Measurements from ENCODE around the gene YWHAE.
"Not testable (repeated sequence)": the region's sequence is repeated elsewhere in the genome, so short reads cannot be mapped to it uniquely, and the experiment has no call there.

YWHAE gene

DNA sequence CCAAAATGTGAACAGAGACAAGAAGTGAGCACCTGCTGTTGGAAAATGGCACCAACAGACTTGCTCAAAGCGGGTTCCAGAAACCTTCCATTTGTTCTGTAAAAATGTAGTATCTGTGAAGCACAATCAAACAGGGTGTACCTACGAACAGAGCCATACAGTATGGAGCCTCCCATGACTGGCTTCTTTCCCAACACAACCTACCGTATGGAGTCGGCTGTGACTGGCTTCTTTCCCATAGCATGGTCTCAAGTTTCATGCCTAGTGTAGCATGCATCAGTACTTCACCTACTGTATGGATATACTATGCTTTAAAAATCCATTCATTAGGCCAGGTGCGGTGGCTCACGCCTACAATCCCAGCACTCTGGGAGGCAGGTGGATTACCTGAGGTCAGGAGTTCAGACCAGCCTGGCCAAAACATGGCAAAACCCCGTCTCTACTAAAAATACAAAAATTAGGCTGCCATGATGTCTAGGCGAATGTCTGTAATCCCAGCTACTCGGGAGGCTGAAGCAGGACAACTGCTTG lies 26.2 kb downstream of the YWHAE start:
- DNase-seq: no peak

GRCh38 chr17:1372618-1373017 lies 27.4 kb downstream of the YWHAE start:
- no peak for DNase-seq

DNA sequence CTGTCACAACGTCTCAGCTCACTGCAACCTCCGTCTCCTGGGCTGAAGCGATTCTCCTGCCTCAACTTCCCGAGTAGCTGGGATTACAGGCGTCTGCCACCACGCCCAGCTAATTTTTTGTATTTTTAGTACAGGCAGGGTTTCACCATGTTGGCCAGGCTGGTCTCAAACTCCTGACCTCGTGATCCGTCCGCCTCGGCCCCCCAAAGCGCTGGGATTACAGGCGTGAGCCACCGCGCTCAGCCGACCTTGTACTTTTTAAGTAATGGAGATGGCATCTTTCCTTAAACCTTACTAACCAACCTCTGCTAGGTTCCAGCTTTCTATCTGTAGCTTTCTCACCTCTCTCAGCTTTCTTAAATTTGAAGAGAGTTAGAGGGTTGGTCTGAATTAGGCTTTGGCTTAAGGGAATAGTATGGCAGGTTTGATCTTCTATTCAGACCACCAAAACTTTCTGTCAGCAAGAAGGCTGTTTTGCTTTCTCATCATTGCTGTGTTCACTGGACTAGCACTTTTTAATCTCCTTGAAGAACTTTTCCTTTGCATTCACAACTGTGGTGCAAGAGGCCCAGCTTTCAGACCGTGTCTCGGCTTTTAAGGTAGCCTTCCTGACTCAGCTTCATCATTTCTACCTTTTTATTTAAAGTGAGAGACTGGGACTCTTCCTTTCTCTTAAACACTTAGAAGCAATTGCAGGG lies 28.0 kb downstream of the YWHAE start:
- no peak for DNase-seq

DNA sequence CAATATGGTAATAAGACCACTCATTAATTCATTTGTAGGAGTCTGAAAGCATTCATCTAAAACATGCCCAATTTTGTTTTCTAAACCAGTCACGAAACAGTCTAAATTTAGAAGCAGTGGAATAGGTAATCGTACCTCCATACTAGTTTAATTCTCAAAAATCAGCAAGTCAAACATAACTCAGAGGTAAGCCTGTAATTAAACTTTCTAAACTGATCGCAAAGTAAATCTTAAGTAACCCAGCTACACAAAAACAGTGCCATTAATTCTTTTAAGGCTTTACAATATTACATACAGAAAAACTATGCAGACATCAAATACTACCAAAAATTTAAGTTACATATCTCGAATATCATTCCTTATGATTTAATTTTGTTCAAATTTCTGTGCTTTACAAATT lies 31.4 kb downstream of the YWHAE start:
- no peak for DNase-seq

GRCh38 chr17:1367351-1367745 lies 32.7 kb downstream of the YWHAE start:
- no peak for DNase-seq

GRCh38 chr17:1366234-1366633 lies 33.8 kb downstream of the YWHAE start:
- no peak for DNase-seq

- peak; percentile 36 for DNase-seq
Measured at GRCh38 chr17:1365445-1366039, 34.5 kb downstream of the YWHAE start.

GRCh38 chr17:1362964-1363363 lies 37.1 kb downstream of the YWHAE start:
- no peak for DNase-seq

DNA sequence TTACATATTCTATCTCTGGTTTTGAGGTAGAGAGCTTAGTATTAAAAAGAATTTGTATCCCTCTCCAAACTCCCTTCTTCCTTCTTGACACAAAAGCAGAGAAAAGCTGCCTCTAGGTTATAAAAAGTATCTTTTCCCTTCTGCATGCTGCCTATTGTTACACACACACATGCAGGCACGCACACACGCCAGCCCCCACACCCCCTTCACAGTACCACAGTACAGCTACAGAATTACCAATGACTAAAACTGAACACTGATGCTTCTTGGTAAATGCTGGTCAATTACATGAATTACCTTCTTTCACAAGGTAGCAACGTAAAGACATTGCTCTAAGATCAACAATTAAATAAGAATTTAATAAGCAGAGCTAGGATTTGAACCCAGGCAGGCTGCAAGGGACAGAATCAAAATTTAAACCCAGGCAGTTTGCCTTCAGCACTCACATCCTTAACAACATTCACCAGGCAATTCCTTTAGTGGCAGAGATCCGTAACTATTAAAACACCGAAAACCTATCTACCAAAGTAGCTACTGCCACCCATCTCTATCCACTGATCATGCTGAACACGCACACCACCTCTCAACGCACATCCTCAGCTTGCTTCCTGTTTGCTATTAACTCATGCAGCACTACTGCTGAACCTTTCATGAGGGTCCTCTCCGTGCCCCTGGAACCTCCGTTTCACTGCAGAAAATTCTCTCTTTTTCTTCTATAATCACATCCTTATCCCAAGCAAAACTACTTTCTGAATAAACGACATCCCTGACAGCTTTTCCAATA lies 37.8 kb downstream of the YWHAE start:
- DNase-seq: no peak

GRCh38 chr17:1360975-1361374 lies 39.0 kb downstream of the YWHAE start:
- DNase-seq: no peak

DNA sequence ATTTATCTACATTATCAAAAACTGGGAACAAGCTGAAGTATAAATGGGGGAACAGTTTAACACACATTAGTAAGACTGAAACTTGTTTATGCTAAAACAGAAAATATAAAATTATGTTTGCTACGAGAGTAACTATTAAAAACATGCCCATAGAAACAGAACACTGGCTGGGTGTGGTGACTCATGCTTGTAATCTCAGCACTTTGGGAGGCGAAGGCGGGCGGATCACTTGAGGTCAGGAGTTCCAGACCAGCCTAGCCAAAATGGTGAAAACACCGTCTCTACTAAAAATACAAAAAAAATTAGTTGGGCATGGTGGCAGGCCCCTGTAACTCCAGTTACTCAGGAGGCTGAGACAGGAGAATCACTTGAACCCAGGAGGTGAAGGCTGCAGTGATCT lies 39.7 kb downstream of the YWHAE start:
- not testable (repeated sequence) for DNase-seq

DNA sequence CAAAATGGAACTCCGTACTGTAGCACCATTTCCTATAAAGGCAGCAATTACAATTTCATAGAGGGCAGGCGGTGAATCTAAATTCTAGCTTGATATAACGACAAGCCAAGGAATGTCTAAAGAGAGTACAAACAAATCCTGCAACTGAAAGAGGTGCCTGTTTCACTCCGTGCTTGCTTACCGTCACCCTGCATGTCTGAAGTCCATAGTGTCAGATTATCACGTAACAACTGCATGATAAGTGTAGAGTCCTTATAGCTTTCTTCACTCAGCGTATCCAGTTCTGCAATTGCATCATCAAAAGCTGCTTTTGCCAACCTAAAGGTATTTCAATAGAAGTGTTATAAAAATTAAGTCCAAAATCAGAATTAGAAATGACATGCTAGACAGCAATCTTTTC lies 46.0 kb downstream of the YWHAE start:
- no peak for DNase-seq

DNA sequence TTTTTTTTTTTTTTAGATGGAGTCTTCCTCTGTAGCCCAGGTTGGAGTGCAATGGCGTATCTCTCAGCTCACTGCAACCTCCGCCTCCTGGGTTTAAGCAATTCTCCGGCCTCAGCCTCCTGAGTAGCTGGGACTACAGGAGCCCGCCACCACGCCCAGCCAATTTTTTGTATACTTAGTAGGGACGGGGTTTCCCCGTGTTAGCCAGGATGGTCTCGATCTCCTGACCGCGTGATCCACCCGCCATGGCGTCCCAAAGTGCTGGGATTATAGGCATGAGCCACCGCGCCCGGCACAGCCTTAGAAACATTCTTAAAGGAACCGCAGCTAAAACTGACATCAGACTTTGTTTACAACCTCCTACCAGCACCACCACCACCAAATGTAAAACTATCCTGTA lies 47.5 kb downstream of the YWHAE start:
- not testable (repeated sequence) for DNase-seq

DNA sequence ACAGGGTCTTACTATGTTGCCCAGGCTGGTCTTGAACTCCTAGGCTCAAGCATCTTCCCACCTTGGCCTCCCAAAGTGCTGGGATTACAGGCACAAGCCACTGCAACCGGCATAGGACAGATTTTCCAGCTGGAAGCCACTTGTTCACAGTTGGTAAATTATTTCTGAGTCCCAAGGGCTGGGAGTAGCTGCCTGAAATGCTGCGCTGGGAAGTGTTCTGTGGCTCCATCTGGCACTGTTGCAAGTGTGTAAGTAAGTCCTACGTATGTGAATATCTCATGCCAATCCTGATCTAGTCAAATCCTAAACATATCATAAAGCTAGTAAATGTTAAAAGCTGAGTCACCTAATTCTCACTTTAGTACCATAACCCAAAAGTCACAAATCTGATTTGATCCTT lies 48.1 kb downstream of the YWHAE start:
- DNase-seq: no peak

DNA sequence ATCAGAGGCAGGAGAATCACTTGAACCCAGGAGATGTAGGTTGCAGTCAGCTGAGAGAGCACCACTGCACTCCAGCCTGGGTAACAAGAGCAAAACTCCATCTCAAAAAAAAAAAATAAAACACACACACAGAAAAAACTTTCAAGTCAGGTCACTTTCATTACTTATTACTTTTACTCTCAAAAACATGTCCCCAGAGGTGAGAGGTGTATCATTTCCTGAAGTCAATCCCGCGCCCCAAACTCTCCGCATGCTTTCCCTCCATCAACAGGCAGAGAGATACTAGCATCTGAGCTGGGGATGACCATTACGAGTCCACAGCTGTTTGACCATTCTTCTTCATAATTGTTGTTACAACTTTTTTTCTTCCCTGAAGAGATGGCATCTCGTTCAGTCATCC lies 48.7 kb downstream of the YWHAE start:
- no peak for DNase-seq

DNA sequence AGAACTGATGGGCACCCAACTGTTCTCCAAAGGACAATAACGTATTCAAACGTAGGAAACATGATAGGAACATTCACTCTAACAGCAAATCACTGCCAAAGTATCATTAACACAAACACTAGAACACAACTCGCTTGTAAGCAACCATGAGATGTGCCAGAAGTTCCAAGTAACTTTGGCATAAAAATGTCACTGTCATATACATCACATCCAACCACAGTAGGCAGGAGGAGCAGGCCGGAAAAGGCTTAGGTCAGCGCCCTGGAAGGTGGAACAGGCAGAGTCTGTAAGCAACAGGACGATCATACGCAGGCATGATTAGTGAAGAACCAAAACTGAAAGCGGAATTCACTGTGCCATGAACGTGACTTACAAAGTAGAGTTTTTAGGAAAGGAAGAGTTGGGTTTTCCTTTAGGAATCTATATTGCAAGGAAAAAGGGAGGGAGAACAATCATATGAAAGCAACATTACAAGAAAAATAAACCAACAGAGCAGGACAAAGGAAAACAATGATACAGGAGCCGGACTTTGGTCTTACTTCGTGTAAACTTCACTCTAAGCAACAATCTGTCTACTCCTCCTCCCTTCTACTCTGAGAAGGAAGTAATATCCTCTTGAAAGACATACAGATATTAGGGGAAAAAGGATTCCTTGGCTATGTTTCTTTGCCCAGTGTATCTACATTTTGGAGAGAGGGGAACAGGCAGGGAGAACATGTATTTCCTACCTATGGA lies 52.3 kb downstream of the YWHAE start:
- no peak for DNase-seq

DNA sequence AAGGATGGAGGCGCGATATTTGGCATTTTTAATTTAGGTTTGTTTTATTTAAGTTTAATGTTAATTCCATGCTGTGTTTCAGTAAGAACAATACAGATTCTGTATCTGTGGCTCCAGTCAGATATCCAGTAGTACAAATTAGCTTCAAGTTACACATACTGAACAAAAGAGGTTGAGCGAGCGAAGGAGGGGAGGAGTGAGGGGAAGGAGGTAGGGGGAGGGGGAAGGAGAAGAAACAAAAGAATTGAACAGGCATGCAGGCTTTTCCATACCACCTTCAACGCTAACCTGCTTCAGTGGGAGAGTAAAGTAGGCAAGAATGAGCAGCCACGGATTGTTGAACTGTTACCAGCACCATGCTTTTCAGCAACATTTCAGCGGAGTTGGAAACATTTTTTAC lies 55.5 kb downstream of the YWHAE start:
- DNase-seq: no peak

GRCh38 chr17:1343554-1343953 lies 56.5 kb downstream of the YWHAE start:
- no peak for DNase-seq

DNA sequence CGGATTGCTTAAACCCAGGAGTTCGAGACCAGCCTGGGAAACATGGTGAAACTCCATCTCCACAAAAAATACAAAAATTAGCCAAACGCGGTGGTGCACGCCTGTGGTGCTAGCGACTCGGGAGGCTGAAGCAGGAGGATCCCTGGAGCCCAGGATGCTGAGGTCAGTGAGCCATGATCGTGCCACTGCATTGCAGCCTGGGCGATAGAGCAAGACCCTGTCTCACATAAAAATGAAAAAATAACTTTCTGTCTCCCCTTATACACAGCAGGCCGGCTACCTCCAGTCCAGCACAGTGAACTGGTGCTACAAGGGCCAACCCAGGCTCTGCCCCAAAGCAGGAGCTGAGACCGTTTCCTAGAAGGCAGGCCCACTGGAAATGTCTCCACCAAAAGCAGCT lies 59.7 kb downstream of the YWHAE start:
- DNase-seq: no peak

GRCh38 chr17:1331708-1332107 lies 68.3 kb downstream of the YWHAE start:
- no peak for DNase-seq

GRCh38 chr17:1329745-1330343 lies 70.2 kb downstream of the YWHAE start:
- no peak for DNase-seq

DNA sequence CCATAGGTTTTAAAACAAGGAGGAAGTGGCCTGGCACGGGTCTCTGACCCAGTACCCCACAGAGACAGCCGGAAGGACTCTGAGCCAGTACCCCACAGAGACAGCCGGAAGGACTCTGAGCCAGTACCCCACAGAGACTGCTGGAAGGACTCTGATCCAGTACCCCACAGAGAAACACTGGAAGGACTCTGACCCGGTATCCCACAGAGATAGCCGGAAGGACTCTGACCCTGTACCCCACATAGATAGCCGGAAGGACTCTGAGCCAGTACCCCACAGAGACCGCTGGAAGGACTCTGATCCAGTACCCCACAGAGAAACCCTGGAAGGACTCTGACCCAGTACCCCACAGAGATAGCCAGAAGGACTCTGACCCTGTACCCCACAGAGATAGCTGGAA lies 71.6 kb downstream of the YWHAE start:
- no peak for DNase-seq

- DNase-seq: no peak
Measured at GRCh38 chr17:1325766-1326165, 74.3 kb downstream of the YWHAE start.
